H1 (cell line): Measurements from ENCODE around the gene NT5DC1.

Experiments
- ATF3 ChIP-seq: IDR thresholded peaks from 2 replicates; pipeline ENCODE4 v1.6.1; 2011; ENCODE audit warnings: low read depth, mild to moderate bottlenecking, low read length; ENCODE audit not compliant: insufficient read depth
- CBX5 ChIP-seq: fragments of 300-800, 300-1000 bp; sonication (generic); IDR thresholded peaks from 2 replicates; pipeline ENCODE4 v1.7.1; 2016; ENCODE audit warnings: antibody characterized with exemption, low read length, low read depth
- CTCF ChIP-seq, 3 experiments: IDR thresholded peaks; 1 replicate in 2 of 3; 2 replicates in 1 of 3; pipeline versions ENCODE4 v1.5.1 to v1.6.1; 2011; ENCODE audit warnings: low read length in 3 of 3, mild to moderate bottlenecking in 3 of 3, inconsistent platforms in 2 of 3, low read depth in 1 of 3, moderate library complexity in 1 of 3; ENCODE audit not compliant: insufficient read depth in 1 of 3; ENCODE audit errors: control extremely low read depth in 1 of 3
- EGR1 ChIP-seq: IDR thresholded peaks from 2 replicates; pipeline ENCODE4 v1.6.1; 2011; ENCODE audit warnings: low read depth, low read length, borderline replicate concordance
- EP300 ChIP-seq, 2 experiments: IDR thresholded peaks; 1 replicate in 1 of 2; 2 replicates in 1 of 2; pipeline ENCODE4 v1.6.1; 2011 to 2012; ENCODE audit warnings: low read depth in 2 of 2, low read length in 2 of 2, mild to moderate bottlenecking in 2 of 2, borderline replicate concordance in 1 of 2, inconsistent platforms in 1 of 2, moderate library complexity in 1 of 2
- GTF2F1 ChIP-seq: IDR thresholded peaks from 2 replicates; pipeline ENCODE4 v1.6.1; 2012; ENCODE audit warnings: low read depth, low read length, improper control_type of control experiment, borderline replicate concordance
- POLR2AphosphoS5 ChIP-seq: IDR thresholded peaks from 2 replicates; pipeline ENCODE4 v1.6.1; 2011; ENCODE audit warnings: low read depth, low read length
- SIN3A ChIP-seq, 2 experiments: IDR thresholded peaks in 1 of 2; conservative IDR thresholded peaks in 1 of 2; 2 replicates each; pipeline ENCODE4 v1.6.1; 2011 to 2012; ENCODE audit warnings: low read length in 2 of 2, improper control_type of control experiment in 1 of 2, low read depth in 1 of 2, mild to moderate bottlenecking in 1 of 2
- SRF ChIP-seq: IDR thresholded peaks from 2 replicates; pipeline ENCODE4 v1.6.1; 2011; ENCODE audit warnings: mild to moderate bottlenecking, low read depth, low read length, moderate library complexity
- TEAD4 ChIP-seq: IDR thresholded peaks from 2 replicates; pipeline ENCODE4 v1.6.1; 2012; ENCODE audit warnings: low read depth, low read length, inconsistent platforms, mixed read lengths
- USF2 ChIP-seq: IDR thresholded peaks from 2 replicates; pipeline ENCODE4 v1.6.1; 2011; ENCODE audit warnings: low read length, improper control_type of control experiment

- TF ChIP-seq USF2 (no peak), CTCF (IDR thresholded peaks at IDR 0.05; ENCODE audit: control extremely low read depth in 1 of 3, insufficient read depth in 1 of 3, low read depth in 1 of 3, low read length in 3 of 3) (no peak), TEAD4 (no peak), SRF (no peak), SIN3A (conservative IDR thresholded peaks at IDR 0.05 in 1 of 2, IDR thresholded peaks at IDR 0.05 in 1 of 2; ENCODE audit: low read depth in 1 of 2, low read length in 2 of 2) (no peak), EGR1 (no peak), POLR2AphosphoS5 (no peak), EP300 (IDR thresholded peaks at IDR 0.05; ENCODE audit: borderline replicate concordance in 1 of 2, low read depth in 2 of 2, low read length in 2 of 2) (no peak), CBX5 (no peak), ATF3 (no peak), GTF2F1 (no peak)
Observed at GRCh38 chr6:116059713-116060571, 40.7 kb upstream of the NT5DC1 start.
